Panc1 (cell line): ENCODE measurements around the gene BUB1. TPM values are rescaled to one million over a fixed set of nuclear protein-coding genes. Genes with fewer than 3 reads are reported as not detected.

ENCODE experiments used
- ATAC-seq: fragments of 200-7000 bp; cut with Tn5 transposase; 2 replicates; pipeline ENCODE4 v1.9.1; 2020; ENCODE audit warnings: mild to moderate bottlenecking, moderate library complexity
- BruUV-seq: library from RNA; stranded (reverse); fragments of 400-500 nt; replicated peaks from 2 replicates; lab custom pipeline; 2021; lab: Mats Ljungman, UMichigan
- CTCF ChIA-PET: fragments of 300-600 bp; sonication (Branson Sonifier 250); formaldehyde crosslinking; loops from one replicate; lab custom pipeline; 2022; ENCODE audit warnings: antibody characterized with exemption; lab: Charles Lee
- POLR2A ChIA-PET: fragments of 300-600 bp; sonication (Branson Sonifier 250); formaldehyde crosslinking; loops from one replicate; lab custom pipeline; 2022; ENCODE audit warnings: antibody characterized with exemption; lab: Charles Lee
- DNase-seq: peaks from one replicate; pipeline ENCODE4 v3.0.0-alpha.2; 2010; ENCODE audit warnings: low read depth, low spot score
- H3K27ac ChIP-seq: 2 replicates; pipeline ENCODE4 v1.5.1; 2011; ENCODE audit warnings: mild to moderate bottlenecking, low read length, inconsistent platforms
- H3K27me3 ChIP-seq: fragments of 200-500 bp; sonication (Bioruptor generic); 2 replicates; pipeline ENCODE4 v1.6.0; 2014; ENCODE audit warnings: low read length, inconsistent platforms; ENCODE audit not compliant: control insufficient read depth, insufficient read depth
- H3K36me3 ChIP-seq: fragments of 200-500 bp; sonication (Bioruptor generic); 2 replicates; pipeline ENCODE4 v1.5.1; 2014; ENCODE audit warnings: inconsistent platforms, mild to moderate bottlenecking, low read length, moderate library complexity; ENCODE audit not compliant: control insufficient read depth, insufficient read depth
- H3K4me1 ChIP-seq: 2 replicates; pipeline ENCODE4 v1.5.1; 2011; ENCODE audit warnings: inconsistent platforms, mild to moderate bottlenecking, low read length, moderate library complexity; ENCODE audit not compliant: control insufficient read depth, insufficient read depth
- H3K4me3 ChIP-seq, 2 experiments: 2 replicates each; pipeline ENCODE4 v1.5.1; 2011 to 2012; ENCODE audit warnings: low read depth in 2 of 2, low read length in 2 of 2, mild to moderate bottlenecking in 2 of 2, inconsistent platforms in 1 of 2, moderate library complexity in 1 of 2
- H3K9me3 ChIP-seq: fragments of 200-500 bp; sonication (Bioruptor generic); 2 replicates; pipeline ENCODE4 v1.5.1; 2014; ENCODE audit warnings: low read depth, mild to moderate bottlenecking, inconsistent platforms, low read length, moderate library complexity; ENCODE audit not compliant: control insufficient read depth, insufficient read depth
- CTCF ChIP-seq: fragments of 450-650 bp; IDR thresholded peaks from 2 replicates; pipeline ENCODE4 v1.5.1; 2017; ENCODE audit warnings: mild to moderate bottlenecking
- POLR2AphosphoS5 ChIP-seq: IDR thresholded peaks from 2 replicates; pipeline ENCODE4 v1.6.1; 2012; ENCODE audit warnings: mild to moderate bottlenecking, low read depth, low read length, moderate library complexity
- REST ChIP-seq, 2 experiments: IDR thresholded peaks; 2 replicates each; pipeline ENCODE4 v1.6.1; 2011 to 2012; ENCODE audit warnings: low read depth in 2 of 2, control low read depth in 1 of 2, low read length in 1 of 2, mild to moderate bottlenecking in 1 of 2, moderate library complexity in 1 of 2; ENCODE audit not compliant: insufficient read depth in 1 of 2
- SIN3A ChIP-seq: IDR thresholded peaks from 2 replicates; pipeline ENCODE4 v1.6.1; 2012; ENCODE audit warnings: low read depth, mild to moderate bottlenecking, low read length, moderate library complexity, borderline replicate concordance; ENCODE audit not compliant: insufficient read depth
- TCF7L2 ChIP-seq: IDR thresholded peaks from 2 replicates; pipeline ENCODE4 v1.6.1; 2011; ENCODE audit warnings: mild to moderate bottlenecking, low read depth, low read length, inconsistent platforms
- in situ Hi-C: cut with HindIII; loops from 2 replicates; pipeline ENCODE4 v1.10.0; 2016; ENCODE audit warnings: low sequenced_read_pairs, low pct_unique_long_range_greater_than_20kb
- intact Hi-C: fragments of 100-400 bp; cut with micrococcal nuclease; formaldehyde crosslinking; loops from one replicate; pipeline ENCODE4 v1.10.0; 2022; ENCODE audit not compliant: unreplicated experiment
- total RNA-seq: library from RNA; stranded (reverse); gene quantifications from one replicate; pipeline ENCODE4 v1.2.1, GENCODE V29; 2021; ENCODE audit not compliant: unreplicated experiment

Gene BUB1
- total RNA-seq, 1 experiment from 2014 or later, result 91.2 TPM

- intact Hi-C loops, result no loop called here
- POLR2A ChIA-PET, result no interaction called here
- no peak for DNase-seq
- no peak for ATAC-seq
- Histone ChIP-seq H3K27ac (no peak overlapping the region), H3K27me3 (peaks cover 2% of the 10 kb centered on the region; the same call in 1 of the 2 replicates), H3K36me3 (no peaks in the 10 kb centered on the region), H3K4me1 (no peaks in the 10 kb centered on the region), H3K4me3 (no peak overlapping the region), H3K9me3 (no peaks in the 10 kb centered on the region)
- BruUV-seq, result no TSS peak
- CTCF ChIA-PET, result interaction anchor here (0.6 kb wide), 1 partner anchor 75 kb away, joined by 4 read pairs; no protein-coding TSS in a partner anchor
- TF ChIP-seq SIN3A (no peak), CTCF (no peak), POLR2AphosphoS5 (no peak), REST (IDR thresholded peaks at IDR 0.05; ENCODE audit: insufficient read depth in 1 of 2, low read depth in 2 of 2, low read length in 1 of 2) (no peak)
- in situ Hi-C loops, result no loop called here
Measured at GRCh38 chr2:110724820-110725219, 47.0 kb upstream of the BUB1 start.

GRCh38 chr2:110720547-110720946, 42.7 kb upstream of the BUB1 start:
- TF ChIP-seq TCF7L2 (no peak), POLR2AphosphoS5 (no peak), SIN3A (no peak), CTCF (no peak)
- BruUV-seq, result no TSS peak
- H3K4me3 ChIP-seq, result no peak overlapping the region
- H3K27ac ChIP-seq, result no peak overlapping the region
- ATAC-seq, result no peak
- intact Hi-C loops, result no loop called here
- in situ Hi-C loops, result no loop called here
- no peaks in the 10 kb centered on the region for H3K9me3 ChIP-seq
- ChIA-PET POLR2A (no interaction called here), CTCF (no interaction called here)
- H3K36me3 ChIP-seq, result no peaks in the 10 kb centered on the region; the same call in 1 of the 2 replicates
- no peak for DNase-seq
- no peaks in the 10 kb centered on the region for H3K4me1 ChIP-seq
- H3K27me3 ChIP-seq, result peaks cover 5% of the 10 kb centered on the region; the same call in 1 of the 2 replicates
